ENCODE measurements around the gene HNRNPUL1. TPM values are rescaled to one million over a fixed set of nuclear protein-coding genes. Genes with fewer than 3 reads are reported as not detected.

HNRNPUL1 gene
- total RNA-seq, 1 experiment from 2014 or later: 204 TPM

DNA sequence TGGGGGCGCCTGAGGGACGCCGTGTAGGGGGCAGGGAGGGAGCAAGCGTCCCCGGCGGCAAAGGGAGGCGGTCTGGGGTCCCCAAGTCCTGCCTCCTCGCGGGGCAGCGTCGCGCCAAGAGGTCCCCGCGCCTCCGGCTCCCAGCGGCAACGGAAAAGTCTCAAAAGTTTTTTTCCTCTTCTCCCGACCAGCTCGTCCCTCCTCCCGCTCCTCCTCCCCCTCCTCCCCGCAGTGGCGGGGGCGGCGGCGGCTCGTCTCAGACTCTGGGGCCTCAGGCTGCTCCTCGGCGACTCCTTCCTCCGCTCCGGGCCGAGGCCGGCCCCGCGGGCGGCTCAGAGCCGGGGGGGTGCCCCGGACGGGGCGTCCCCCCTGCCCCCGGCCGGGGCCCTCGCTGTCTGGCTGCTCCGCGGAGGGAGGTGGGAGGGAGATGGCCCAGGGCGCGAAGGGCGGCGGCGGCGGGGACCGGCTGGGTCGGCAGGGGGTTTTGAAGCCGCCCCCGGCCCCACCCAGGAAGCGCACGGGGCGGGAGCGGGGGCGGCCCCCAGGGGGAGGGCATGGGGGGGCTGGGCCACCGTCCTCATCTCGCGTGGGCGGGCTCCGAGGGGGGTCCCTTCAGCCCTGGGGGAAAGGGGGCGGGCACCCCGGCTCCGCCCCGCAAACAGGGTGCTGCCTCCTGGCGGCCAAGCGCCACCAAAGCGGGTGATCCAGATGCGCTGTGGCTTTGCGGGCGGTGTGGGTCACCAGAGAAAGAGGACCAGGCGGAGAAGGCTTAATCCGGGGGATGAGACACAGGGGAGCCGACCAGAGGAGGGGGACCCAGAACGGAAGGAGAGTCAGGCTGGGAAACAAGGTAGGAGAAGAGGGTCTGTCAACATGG is 89.5 kb downstream of the HNRNPUL1 start, which contains the start of gene TGFB1:
TSS of gene TGFB1 (minus strand) at position 457 of the 877 bp plus-strand sequence. CDS start 878 bp downstream, outside the sequence.
- DNase-seq (ENCODE audit: low spot score): peak; percentile 82

DNA sequence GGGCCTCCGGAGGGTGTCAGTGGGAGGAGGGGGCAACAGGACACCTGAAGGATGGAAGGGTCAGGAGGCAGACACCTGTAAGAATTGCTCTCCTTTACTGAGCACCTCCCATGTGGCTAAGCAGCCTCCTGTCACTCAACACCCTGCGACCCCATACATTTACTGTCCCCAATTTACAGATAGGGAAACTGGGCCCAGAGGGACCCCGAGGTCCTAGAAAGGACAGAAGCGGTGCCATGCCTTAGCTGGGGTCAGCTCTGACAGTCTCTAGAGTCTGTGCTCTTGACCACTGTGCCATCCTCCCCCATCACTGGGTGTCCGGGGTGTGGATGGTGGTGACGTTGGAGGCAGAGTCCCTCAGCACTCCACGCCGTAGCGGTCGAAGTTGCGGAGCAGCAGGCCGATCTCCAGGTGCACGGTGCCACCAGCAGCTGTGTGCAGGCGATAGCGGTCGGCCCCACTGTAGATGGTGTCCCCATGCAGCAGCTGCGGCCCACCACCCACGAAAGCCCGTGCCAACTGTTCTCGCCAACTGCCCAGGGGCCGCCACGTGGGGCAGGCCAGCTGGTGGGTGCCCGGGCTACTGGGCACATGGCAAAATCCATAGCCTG is 90.3 kb downstream of the HNRNPUL1 start:
- DNase-seq (ENCODE audit: low spot score): no peak

DNA sequence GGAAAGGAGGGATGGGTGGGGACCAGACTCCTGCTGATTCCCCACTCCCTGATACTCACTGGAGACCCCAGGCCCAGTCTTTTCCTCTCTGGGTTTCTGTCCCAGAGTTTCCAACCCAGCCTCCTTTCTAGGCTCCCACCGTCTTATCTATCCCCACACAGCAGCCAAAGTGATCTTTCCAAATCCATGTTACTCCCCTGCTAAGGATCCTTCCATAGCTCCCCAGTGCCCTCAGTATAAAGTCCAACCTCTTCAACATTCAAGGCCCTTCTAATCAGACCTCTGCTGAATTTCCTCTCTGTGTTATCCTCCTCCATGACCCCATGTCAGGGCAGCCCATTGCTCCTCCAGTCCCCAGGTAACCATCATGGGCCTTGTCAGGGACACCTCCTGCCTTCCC is 90.9 kb downstream of the HNRNPUL1 start:
- no peak for DNase-seq (ENCODE audit: low spot score)

DNA sequence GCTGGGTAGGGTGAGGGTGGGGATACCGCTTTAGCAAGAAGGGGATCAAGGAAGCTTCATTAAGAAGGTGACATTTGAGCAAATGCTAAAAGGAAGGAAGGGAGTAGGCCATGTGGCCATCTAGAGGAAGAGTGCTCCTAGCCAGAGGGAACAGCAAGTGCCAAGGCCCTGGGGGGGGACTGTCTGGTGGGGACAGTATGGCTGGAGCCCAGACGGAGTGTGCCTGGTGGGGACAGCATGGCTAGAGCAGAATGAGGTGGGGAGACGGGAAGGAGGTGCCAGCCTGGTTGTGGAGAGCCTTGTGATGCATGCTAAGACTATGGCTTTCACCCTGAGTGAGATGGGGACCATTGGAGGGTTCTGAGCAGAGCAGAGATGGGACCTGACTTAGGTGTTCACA is 91.6 kb downstream of the HNRNPUL1 start:
- DNase-seq (ENCODE audit: low spot score): no peak

DNA sequence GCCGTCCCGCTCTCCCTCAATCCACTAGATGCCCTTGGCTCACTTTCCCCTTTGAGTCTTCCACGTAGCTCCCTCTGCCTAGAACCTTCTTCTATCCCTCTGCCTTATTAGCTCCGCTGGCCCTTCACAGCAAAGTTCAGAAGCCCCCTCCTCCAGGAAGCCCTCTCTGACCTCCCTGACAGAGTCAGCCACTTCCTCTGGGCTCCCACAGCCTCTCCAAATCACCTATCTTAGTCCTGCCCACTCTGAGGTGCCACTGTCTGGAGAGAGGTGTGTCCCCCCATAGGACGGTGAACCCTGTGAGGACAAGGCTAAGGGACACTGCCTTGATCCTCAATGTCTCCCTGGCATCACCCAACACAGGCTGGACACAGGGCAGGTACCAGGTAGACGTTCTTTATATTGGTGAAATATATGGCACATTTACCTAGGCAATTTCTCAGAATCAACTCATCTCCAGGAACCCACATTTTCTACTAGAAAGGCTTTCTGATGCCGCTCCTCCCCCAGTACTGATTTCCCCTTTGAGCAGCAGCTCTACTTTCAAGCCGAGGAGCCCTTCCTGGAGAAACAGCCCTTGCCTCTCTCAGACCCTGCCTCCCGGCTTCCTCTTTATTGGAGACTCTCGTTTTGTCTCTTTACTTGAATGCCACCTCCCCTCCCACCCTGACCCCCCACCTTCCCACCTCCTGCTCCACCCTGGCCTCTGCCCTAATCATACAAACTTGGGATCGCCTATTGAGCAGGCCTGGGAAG is 93.0 kb downstream of the HNRNPUL1 start:
- no peak for DNase-seq (ENCODE audit: low spot score)

Other genes with a start within 250 kb of the HNRNPUL1 start
- not detected in 2 replicates for gene CYP2A13, start 175.9 kb upstream of the HNRNPUL1 start, total RNA-seq (2014; rRNA removed; shearing (Covaris generic))
- gene CYP2F1, start 149.9 kb upstream of the HNRNPUL1 start, total RNA-seq (2014; rRNA removed; shearing (Covaris generic)): not detected in 2 replicates
- 1.4 and 9.2 TPM in 2 replicates for gene CYP2S1, start 71.2 kb upstream of the HNRNPUL1 start, total RNA-seq (2014; rRNA removed; shearing (Covaris generic))
- 418 and 457 TPM in 2 replicates for gene AXL, start 45.1 kb upstream of the HNRNPUL1 start, total RNA-seq (2014; rRNA removed; shearing (Covaris generic))
- 8.3 and 8.9 TPM in 2 replicates for gene CCDC97, start 45.8 kb downstream of the HNRNPUL1 start, total RNA-seq (2014; rRNA removed; shearing (Covaris generic))
- 13.6 and 18.3 TPM in 2 replicates for gene TGFB1, start 89.5 kb downstream of the HNRNPUL1 start, total RNA-seq (2014; rRNA removed; shearing (Covaris generic))
- gene B9D2, start 99.8 kb downstream of the HNRNPUL1 start, total RNA-seq (2014; rRNA removed; shearing (Covaris generic)): 4.5 and 13.5 TPM in 2 replicates
- gene TMEM91, start 112.2 kb downstream of the HNRNPUL1 start, total RNA-seq (2014; rRNA removed; shearing (Covaris generic)): 0.98 and 2.1 TPM in 2 replicates
- 33.5 and 36.7 TPM in 2 replicates for gene EXOSC5, start 133.0 kb downstream of the HNRNPUL1 start, total RNA-seq (2014; rRNA removed; shearing (Covaris generic))
- gene BCKDHA, start 133.4 kb downstream of the HNRNPUL1 start, total RNA-seq (2014; rRNA removed; shearing (Covaris generic)): 34.9 and 45.9 TPM in 2 replicates
- 1.4 and 2.6 TPM in 2 replicates for gene B3GNT8, start 163.0 kb downstream of the HNRNPUL1 start, total RNA-seq (2014; rRNA removed; shearing (Covaris generic))
- gene DMAC2, start 175.5 kb downstream of the HNRNPUL1 start, total RNA-seq (2014; rRNA removed; shearing (Covaris generic)): 56.3 and 66.1 TPM in 2 replicates
- gene ERICH4, start 178.8 kb downstream of the HNRNPUL1 start, total RNA-seq (2014; rRNA removed; shearing (Covaris generic)): not detected in 2 replicates

Data from A172 (cell line).